Measurements from ENCODE around the gene GPR149. TPM values are rescaled to one million over a fixed set of nuclear protein-coding genes. Genes with fewer than 3 reads are reported as not detected.

Gene GPR149
- total and polyA plus RNA-seq, 2 donors (not counting 3 experiments of a cell fraction or from before 2014, with no cell fraction given) = not detected

DNA sequence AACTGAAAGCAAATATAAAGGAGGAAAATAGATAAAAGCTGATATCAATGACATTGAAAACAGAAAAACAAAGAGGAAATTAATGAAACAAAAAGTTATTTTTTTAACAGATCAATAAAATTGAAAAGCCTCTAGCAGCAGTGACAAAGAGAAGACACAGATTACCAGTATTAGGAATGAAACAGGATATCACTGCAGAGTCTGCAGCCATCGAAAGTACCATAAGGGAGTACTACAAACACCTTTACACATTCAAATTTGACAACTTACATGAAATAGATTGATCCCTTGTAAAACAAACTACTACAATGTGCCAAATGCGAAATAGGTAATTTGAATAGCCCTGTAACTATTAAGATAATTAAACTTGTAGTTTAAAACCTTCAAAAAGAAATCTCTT is 80.8 kb downstream of the GPR149 start:
- Histone ChIP-seq H3K36me3 (ENCODE audit: control insufficient read depth in 2 of 2, extremely low read depth in 1 of 2, insufficient read depth in 2 of 2, low read length in 2 of 2) (no peaks in the 10 kb centered on the region), H4K20me1 (replicated peaks; ENCODE audit: control insufficient read depth, extremely low read depth, insufficient read depth, low read length) (no peaks in the 10 kb centered on the region), H3K9me1 (replicated peaks; ENCODE audit: control insufficient read depth, extremely low read depth, insufficient read depth, low read length) (no peaks in the 10 kb centered on the region), H3K4me3 (replicated peaks in 1 of 3; ENCODE audit: insufficient read depth in 1 of 3, low read depth in 1 of 3, low read length in 3 of 3) (no peak overlapping the region), H3K4me1 (ENCODE audit: control insufficient read depth, extremely low read depth, insufficient read depth, low read length) (no peaks in the 10 kb centered on the region), H3K27me3 (ENCODE audit: control insufficient read depth in 2 of 2, insufficient read depth in 2 of 2, low read length in 2 of 2) (no peaks in the 10 kb centered on the region), H3K27ac (ENCODE audit: insufficient read depth, low read depth, low read length) (no peak overlapping the region), H3K9ac (replicated peaks; ENCODE audit: extremely low read depth, insufficient read depth, low read length) (no peak overlapping the region), H2AFZ (ENCODE audit: low read depth, low read length) (no peak overlapping the region), H3K4me2 (ENCODE audit: insufficient read depth, low read length) (no peak overlapping the region), H3K79me2 (ENCODE audit: control insufficient read depth, insufficient read depth, low read length) (no peaks in the 10 kb centered on the region), H3K9me3 (replicated peaks; ENCODE audit: control insufficient read depth, insufficient read depth, low read length) (no peaks in the 10 kb centered on the region)
- DNase-seq (ENCODE audit: low read depth, low spot score) = no peak
- BruUV-seq (replicated peaks) = no TSS peak
- TF ChIP-seq POLR2A (IDR thresholded peaks at IDR 0.05; ENCODE audit: low read depth, low read length) = no peak
- intact Hi-C loops (cut with micrococcal nuclease) (no loop called here), dilution Hi-C loops (cut with MboI; ENCODE audit: extremely low pct_ligation_motif_present, low sequenced_read_pairs) (no loop called here)
- FAIRE-seq = no peak
- ChIA-PET CTCF (no interaction called here), POLR2A (no interaction called here)

GRCh38 chr3:154345422-154346122 is 84.4 kb downstream of the GPR149 start:
- DNase-seq (ENCODE audit: low read depth, low spot score) (no peak), FAIRE-seq (no peak)
- H3K79me2 ChIP-seq (ENCODE audit: control insufficient read depth, insufficient read depth, low read length) = no peaks in the 10 kb centered on the region
- intact Hi-C loops (cut with micrococcal nuclease) = no loop called here
- ChIA-PET POLR2A (no interaction called here), CTCF (no interaction called here)
- H3K9ac ChIP-seq (replicated peaks; ENCODE audit: extremely low read depth, insufficient read depth, low read length) = no peak overlapping the region
- no peak overlapping the region for H3K4me3 ChIP-seq (replicated peaks in 1 of 3; ENCODE audit: insufficient read depth in 1 of 3, low read depth in 1 of 3, low read length in 3 of 3)
- TF ChIP-seq GATA2 (IDR thresholded peaks at IDR 0.05; ENCODE audit: insufficient read depth, insufficient read length, low read depth, low read length) = no peak
- TF ChIP-seq, protein P1, sequence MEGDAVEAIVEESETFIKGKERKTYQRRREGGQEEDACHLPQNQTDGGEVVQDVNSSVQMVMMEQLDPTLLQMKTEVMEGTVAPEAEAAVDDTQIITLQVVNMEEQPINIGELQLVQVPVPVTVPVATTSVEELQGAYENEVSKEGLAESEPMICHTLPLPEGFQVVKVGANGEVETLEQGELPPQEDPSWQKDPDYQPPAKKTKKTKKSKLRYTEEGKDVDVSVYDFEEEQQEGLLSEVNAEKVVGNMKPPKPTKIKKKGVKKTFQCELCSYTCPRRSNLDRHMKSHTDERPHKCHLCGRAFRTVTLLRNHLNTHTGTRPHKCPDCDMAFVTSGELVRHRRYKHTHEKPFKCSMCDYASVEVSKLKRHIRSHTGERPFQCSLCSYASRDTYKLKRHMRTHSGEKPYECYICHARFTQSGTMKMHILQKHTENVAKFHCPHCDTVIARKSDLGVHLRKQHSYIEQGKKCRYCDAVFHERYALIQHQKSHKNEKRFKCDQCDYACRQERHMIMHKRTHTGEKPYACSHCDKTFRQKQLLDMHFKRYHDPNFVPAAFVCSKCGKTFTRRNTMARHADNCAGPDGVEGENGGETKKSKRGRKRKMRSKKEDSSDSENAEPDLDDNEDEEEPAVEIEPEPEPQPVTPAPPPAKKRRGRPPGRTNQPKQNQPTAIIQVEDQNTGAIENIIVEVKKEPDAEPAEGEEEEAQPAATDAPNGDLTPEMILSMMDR (IDR thresholded peaks at IDR 0.05; ENCODE audit: extremely low read depth in 1 of 2, insufficient read depth in 1 of 2, low read depth in 1 of 2, low read length in 2 of 2) = no peak
- TF ChIP-seq, protein P2, sequence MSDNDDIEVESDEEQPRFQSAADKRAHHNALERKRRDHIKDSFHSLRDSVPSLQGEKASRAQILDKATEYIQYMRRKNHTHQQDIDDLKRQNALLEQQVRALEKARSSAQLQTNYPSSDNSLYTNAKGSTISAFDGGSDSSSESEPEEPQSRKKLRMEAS (IDR thresholded peaks at IDR 0.05; ENCODE audit: insufficient read depth, insufficient read length) = no peak
- TF ChIP-seq MYC (IDR thresholded peaks at IDR 0.05; ENCODE audit: low read depth, low read length) = no peak
- TF ChIP-seq POLR2A (IDR thresholded peaks at IDR 0.05; ENCODE audit: low read depth, low read length) = no peak
- TF ChIP-seq JUN (IDR thresholded peaks at IDR 0.05; ENCODE audit: borderline replicate concordance, insufficient read depth, insufficient read length, low read depth) = no peak
- no peak for TF ChIP-seq EZH2 (IDR thresholded peaks at IDR 0.05; ENCODE audit: borderline replicate concordance, low read depth, low read length, severe bottlenecking)
- TF ChIP-seq FOS (IDR thresholded peaks at IDR 0.05; ENCODE audit: borderline replicate concordance, insufficient read depth, low read length) = no peak
- TF ChIP-seq POLR2AphosphoS5 (IDR thresholded peaks at IDR 0.05; ENCODE audit: insufficient read depth, low read depth, low read length) = no peak
- H3K4me1 ChIP-seq (ENCODE audit: control insufficient read depth, extremely low read depth, insufficient read depth, low read length) = no peaks in the 10 kb centered on the region
- no peak overlapping the region for H2AFZ ChIP-seq (ENCODE audit: low read depth, low read length)
- no peaks in the 10 kb centered on the region for H3K9me3 ChIP-seq (replicated peaks; ENCODE audit: control insufficient read depth, insufficient read depth, low read length)
- H3K27me3 ChIP-seq (ENCODE audit: control insufficient read depth in 2 of 2, insufficient read depth in 2 of 2, low read length in 2 of 2) = no peaks in the 10 kb centered on the region
- no peaks in the 10 kb centered on the region for H3K9me1 ChIP-seq (replicated peaks; ENCODE audit: control insufficient read depth, extremely low read depth, insufficient read depth, low read length)
- H3K27ac ChIP-seq (ENCODE audit: insufficient read depth, low read depth, low read length) = no peak overlapping the region
- dilution Hi-C loops (cut with MboI; ENCODE audit: extremely low pct_ligation_motif_present, low sequenced_read_pairs) = no loop called here
- no peak overlapping the region for H3K4me2 ChIP-seq (ENCODE audit: insufficient read depth, low read length)
- H3K36me3 ChIP-seq (ENCODE audit: control insufficient read depth in 2 of 2, extremely low read depth in 1 of 2, insufficient read depth in 2 of 2, low read length in 2 of 2) = no peaks in the 10 kb centered on the region
- no peaks in the 10 kb centered on the region for H4K20me1 ChIP-seq (replicated peaks; ENCODE audit: control insufficient read depth, extremely low read depth, insufficient read depth, low read length)
- no TSS peak for BruUV-seq (replicated peaks)
